Lower leg skin (tissue), 4 donors: ENCODE results near the gene ICAM4. TPM values are rescaled to one million over a fixed set of nuclear protein-coding genes. Genes with fewer than 3 reads are reported as not detected.

ENCODE experiments used
- DNase-seq, 2 donors: peaks; one replicate each; pipeline ENCODE4 v3.0.0-alpha.2; 2019; ENCODE audit warnings: low spot score in 2 of 2
- H3K4me3 ChIP-seq: fragments of 200-600 bp; sonication (generic); 2 replicates; pipeline ENCODE4 v1.5.1; 2017; ENCODE audit warnings: mild to moderate bottlenecking, low read depth; ENCODE audit not compliant: poor library complexity, severe bottlenecking
- POLR2A ChIP-seq, 2 donors: fragments of 450-650 bp; IDR thresholded peaks; one replicate each; pipeline ENCODE4 v1.6.1; 2016 to 2017; ENCODE audit warnings: antibody characterized with exemption in 2 of 2, mild to moderate bottlenecking in 1 of 2, moderate library complexity in 1 of 2
- WGBS, 2 donors: methylation state at CpG; one replicate each; pipeline ENCODE4 v1.1.5; 2018; 5-methylcytosine and 5-hydroxymethylcytosine counted together
- intact Hi-C: fragments of 100-400 bp; cut with DNase I; formaldehyde crosslinking; loops from one replicate; pipeline ENCODE4 v1.15.0; 2023; ENCODE audit warnings: low total_unique reads
- total RNA-seq, 4 donors: library from RNA; depleted of rRNA; stranded (reverse); fragments of >200 nt; gene quantifications; one replicate each; pipeline ENCODE4 v1.1.0, GENCODE V29; 2016
- TF ChIP-seq, protein P1 (sequence below), 3 donors: fragments of 450-650 bp; IDR thresholded peaks; one replicate each; pipeline ENCODE4 v1.5.1; 2016; ENCODE audit warnings: antibody characterized with exemption in 3 of 3, mild to moderate bottlenecking in 3 of 3, moderate library complexity in 2 of 3

ICAM4 gene
- total RNA-seq, 4 donors from 2014 or later, result 0.38 TPM; not detected in 3

DNA sequence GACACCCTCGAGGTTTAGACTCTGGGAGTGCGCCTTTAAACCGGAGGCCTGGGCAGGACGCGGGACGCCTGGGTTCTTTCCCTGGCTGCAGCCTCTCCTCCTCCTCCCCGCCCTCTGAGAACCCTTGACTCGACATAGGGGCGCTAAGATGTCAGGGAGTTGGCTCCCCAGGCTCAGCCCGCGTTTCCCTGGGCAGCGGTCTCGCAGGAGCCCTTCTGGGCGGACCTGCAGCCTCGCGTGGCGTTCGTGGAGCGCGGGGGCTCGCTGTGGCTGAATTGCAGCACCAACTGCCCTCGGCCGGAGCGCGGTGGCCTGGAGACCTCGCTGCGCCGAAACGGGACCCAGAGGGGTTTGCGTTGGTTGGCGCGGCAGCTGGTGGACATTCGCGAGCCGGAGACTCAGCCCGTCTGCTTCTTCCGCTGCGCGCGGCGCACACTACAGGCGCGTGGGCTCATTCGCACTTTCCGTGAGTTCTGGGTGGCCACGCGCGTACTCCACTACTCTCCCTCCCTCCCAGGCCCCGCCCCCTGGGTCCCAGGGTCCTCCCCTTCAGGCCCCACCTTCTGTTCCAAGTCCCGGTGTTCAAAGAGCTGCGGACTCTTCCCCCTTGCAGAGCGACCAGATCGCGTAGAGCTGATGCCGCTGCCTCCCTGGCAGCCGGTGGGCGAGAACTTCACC is 4.3 kb downstream of the ICAM4 start:
- 0% methylated on average over 24 to 31 of the region's 57 CpGs for WGBS, 2 donors
- TF ChIP-seq, protein P1, sequence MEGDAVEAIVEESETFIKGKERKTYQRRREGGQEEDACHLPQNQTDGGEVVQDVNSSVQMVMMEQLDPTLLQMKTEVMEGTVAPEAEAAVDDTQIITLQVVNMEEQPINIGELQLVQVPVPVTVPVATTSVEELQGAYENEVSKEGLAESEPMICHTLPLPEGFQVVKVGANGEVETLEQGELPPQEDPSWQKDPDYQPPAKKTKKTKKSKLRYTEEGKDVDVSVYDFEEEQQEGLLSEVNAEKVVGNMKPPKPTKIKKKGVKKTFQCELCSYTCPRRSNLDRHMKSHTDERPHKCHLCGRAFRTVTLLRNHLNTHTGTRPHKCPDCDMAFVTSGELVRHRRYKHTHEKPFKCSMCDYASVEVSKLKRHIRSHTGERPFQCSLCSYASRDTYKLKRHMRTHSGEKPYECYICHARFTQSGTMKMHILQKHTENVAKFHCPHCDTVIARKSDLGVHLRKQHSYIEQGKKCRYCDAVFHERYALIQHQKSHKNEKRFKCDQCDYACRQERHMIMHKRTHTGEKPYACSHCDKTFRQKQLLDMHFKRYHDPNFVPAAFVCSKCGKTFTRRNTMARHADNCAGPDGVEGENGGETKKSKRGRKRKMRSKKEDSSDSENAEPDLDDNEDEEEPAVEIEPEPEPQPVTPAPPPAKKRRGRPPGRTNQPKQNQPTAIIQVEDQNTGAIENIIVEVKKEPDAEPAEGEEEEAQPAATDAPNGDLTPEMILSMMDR (IDR thresholded peaks at IDR 0.05), result no peak
- TF ChIP-seq POLR2A (IDR thresholded peaks at IDR 0.05), result no peak
- intact Hi-C loops, result no loop called here
- no peak overlapping the region for H3K4me3 ChIP-seq
- peak in 1 of 2 donors; percentile 94 for DNase-seq

DNA sequence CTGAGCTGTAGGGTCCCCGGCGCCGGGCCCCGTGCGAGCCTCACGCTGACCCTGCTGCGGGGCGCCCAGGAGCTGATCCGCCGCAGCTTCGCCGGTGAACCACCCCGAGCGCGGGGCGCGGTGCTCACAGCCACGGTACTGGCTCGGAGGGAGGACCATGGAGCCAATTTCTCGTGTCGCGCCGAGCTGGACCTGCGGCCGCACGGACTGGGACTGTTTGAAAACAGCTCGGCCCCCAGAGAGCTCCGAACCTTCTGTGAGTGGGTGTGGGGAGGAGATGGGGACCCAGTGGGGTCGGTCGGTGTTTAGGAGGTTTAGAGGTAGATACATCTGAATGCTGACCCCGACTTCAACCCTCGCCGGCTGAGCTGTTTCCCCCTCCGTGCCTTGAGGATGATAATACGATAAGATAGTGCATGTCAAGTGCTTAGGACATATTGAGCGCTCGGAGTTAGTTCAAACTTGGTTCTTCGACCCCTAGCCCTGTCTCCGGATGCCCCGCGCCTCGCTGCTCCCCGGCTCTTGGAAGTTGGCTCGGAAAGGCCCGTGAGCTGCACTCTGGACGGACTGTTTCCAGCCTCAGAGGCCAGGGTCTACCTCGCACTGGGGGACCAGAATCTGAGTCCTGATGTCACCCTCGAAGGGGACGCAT is 4.9 kb downstream of the ICAM4 start:
- DNase-seq, result peak in 1 of 2 donors; percentile 85
- TF ChIP-seq, protein P1 (IDR thresholded peaks at IDR 0.05), result no peak
- TF ChIP-seq POLR2A (IDR thresholded peaks at IDR 0.05), result no peak

DNA sequence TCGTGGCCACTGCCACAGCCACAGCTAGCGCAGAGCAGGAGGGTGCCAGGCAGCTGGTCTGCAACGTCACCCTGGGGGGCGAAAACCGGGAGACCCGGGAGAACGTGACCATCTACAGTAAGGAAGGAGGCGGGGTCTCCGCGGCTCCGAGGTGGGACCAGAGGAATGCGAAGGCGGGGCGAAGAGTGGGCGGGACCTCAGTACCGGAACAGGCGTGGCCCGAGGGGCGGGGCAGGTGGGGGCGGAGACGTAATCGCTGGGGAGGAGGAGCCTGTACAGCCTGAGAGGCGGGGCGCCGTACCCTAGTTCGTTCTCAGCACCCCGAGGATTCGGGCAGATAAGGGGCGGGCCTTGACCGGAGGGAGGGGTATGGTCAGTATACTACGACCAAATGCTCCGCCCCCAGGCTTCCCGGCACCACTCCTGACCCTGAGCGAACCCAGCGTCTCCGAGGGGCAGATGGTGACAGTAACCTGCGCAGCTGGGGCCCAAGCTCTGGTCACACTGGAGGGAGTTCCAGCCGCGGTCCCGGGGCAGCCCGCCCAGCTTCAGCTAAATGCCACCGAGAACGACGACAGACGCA is 5.5 kb downstream of the ICAM4 start:
- 1 to 2% methylated on average over 38 to 42 of the region's 45 CpGs for WGBS, 2 donors
- intact Hi-C loops, result no loop called here
- H3K4me3 ChIP-seq, result peak overlapping the region; percentile 1
- TF ChIP-seq, protein P1 (IDR thresholded peaks at IDR 0.05), result no peak
- TF ChIP-seq POLR2A (IDR thresholded peaks at IDR 0.05), result no peak
- DNase-seq, result peak; percentile 76 to 96

More for the DNA sequence above, 4.9 kb downstream of the ICAM4 start:
- intact Hi-C loops, result no loop called here
- H3K4me3 ChIP-seq, result peak overlapping the region; percentile 1
- 2 to 4% methylated on average over 28 to 46 of the region's 49 CpGs for WGBS, 2 donors

DNA sequence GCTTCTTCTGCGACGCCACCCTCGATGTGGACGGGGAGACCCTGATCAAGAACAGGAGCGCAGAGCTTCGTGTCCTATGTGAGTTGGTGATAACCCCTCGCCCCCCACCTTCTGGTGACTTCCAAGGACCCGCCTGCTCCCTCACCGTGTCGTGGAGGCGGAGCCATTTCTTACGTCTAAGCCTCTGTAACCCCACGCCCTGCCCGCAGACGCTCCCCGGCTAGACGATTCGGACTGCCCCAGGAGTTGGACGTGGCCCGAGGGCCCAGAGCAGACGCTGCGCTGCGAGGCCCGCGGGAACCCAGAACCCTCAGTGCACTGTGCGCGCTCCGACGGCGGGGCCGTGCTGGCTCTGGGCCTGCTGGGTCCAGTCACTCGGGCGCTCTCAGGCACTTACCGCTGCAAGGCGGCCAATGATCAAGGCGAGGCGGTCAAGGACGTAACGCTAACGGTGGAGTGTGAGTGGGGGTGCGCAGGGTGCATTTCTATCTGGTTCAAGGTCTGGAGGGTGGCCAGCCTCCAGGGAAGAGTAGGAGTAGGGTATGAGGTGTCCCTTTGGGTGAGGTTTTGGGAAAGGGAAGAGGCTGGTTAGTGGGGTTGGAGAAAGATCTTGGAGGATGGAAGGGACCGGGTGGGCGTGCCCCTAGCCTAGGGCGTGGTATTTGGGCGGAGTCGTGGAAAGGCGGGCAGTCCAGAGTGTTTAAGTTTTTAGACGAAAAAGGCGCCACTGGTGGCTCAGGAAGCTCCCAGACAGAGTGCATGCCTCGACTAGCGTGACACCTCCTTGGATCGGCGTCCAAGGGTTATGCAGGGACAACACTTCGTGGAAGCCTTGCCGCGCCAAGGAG is 6.3 kb downstream of the ICAM4 start:
- TF ChIP-seq POLR2A (IDR thresholded peaks at IDR 0.05), result no peak
- TF ChIP-seq, protein P1 (IDR thresholded peaks at IDR 0.05), result no peak
- 6 to 21% methylated on average over 56 of the region's 56 CpGs for WGBS, 2 donors
- DNase-seq, result no peak
- no peak overlapping the region for H3K4me3 ChIP-seq
- intact Hi-C loops, result no loop called here

DNA sequence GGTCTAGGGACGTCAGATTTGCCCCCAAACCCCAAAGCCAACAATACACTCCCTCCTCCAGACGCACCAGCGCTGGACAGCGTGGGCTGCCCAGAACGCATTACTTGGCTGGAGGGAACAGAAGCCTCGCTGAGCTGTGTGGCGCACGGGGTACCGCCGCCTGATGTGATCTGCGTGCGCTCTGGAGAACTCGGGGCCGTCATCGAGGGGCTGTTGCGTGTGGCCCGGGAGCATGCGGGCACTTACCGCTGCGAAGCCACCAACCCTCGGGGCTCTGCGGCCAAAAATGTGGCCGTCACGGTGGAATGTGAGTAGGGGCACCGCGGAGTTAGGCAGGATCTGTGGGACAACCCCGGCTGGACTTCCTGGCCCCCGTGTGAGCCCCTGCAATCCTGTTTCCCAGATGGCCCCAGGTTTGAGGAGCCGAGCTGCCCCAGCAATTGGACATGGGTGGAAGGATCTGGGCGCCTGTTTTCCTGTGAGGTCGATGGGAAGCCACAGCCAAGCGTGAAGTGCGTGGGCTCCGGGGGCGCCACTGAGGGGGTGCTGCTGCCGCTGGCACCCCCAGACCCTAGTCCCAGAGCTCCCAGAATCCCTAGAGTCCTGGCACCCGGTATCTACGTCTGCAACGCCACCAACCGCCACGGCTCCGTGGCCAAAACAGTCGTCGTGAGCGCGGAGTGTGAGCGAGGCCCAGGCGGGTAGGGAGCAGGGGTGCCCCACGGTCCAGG is 7.0 kb downstream of the ICAM4 start:
- WGBS, 2 donors, result 15 to 16% methylated on average over 24 to 39 of the region's 49 CpGs
- intact Hi-C loops, result no loop called here

More for the DNA sequence above, 7.0 kb downstream of the ICAM4 start:
- no peak overlapping the region for H3K4me3 ChIP-seq
- no peak for DNase-seq
- TF ChIP-seq, protein P1 (IDR thresholded peaks at IDR 0.05), result no peak
- TF ChIP-seq POLR2A (IDR thresholded peaks at IDR 0.05), result no peak
